Trophoblast cell (in vitro differentiated cells and primary cell): ENCODE data around the gene KRT10.

ENCODE experiments used
- DNase-seq, 2 donors: peaks; one replicate each; pipeline ENCODE4 v3.0.0-alpha.2; 2016
- H2AFZ ChIP-seq: 2 replicates; pipeline ENCODE4 v1.6.1; 2013; ENCODE audit warnings: low read length, moderate library complexity, mild to moderate bottlenecking; ENCODE audit not compliant: insufficient read depth, poor library complexity
- H2AK5ac ChIP-seq: 2 replicates; pipeline ENCODE4 v1.6.1; 2013; ENCODE audit warnings: mild to moderate bottlenecking, low read length
- H2BK120ac ChIP-seq: 2 replicates; pipeline ENCODE4 v1.6.1; 2013; ENCODE audit warnings: low read length, mild to moderate bottlenecking, moderate library complexity; ENCODE audit not compliant: insufficient read depth, poor library complexity
- H2BK12ac ChIP-seq: 2 replicates; pipeline ENCODE4 v1.6.1; 2013; ENCODE audit warnings: mild to moderate bottlenecking, low read length, moderate library complexity
- H2BK5ac ChIP-seq: 2 replicates; pipeline ENCODE4 v1.6.1; 2013; ENCODE audit warnings: low read length, low read depth, moderate library complexity, mild to moderate bottlenecking; ENCODE audit not compliant: poor library complexity
- H3K14ac ChIP-seq: 2 replicates; pipeline ENCODE4 v1.6.1; 2013; ENCODE audit warnings: mild to moderate bottlenecking, low read length
- H3K18ac ChIP-seq: 2 replicates; pipeline ENCODE4 v1.6.1; 2013; ENCODE audit warnings: mild to moderate bottlenecking, low read length
- H3K23ac ChIP-seq: 2 replicates; pipeline ENCODE4 v1.6.1; 2013; ENCODE audit warnings: low read length
- H3K27ac ChIP-seq: 2 replicates; pipeline ENCODE4 v1.5.1; 2013; ENCODE audit warnings: low read depth, mild to moderate bottlenecking, inconsistent platforms, low read length, moderate library complexity
- H3K27me3 ChIP-seq: 2 replicates; pipeline ENCODE4 v1.6.1; 2013; ENCODE audit warnings: inconsistent platforms, mild to moderate bottlenecking, low read length, moderate library complexity; ENCODE audit not compliant: insufficient read depth
- H3K36me3 ChIP-seq, 2 experiments: 1 replicate in 1 of 2; 2 replicates in 1 of 2; pipeline ENCODE4 v1.6.1; 2013; ENCODE audit warnings: low read length in 2 of 2, mild to moderate bottlenecking in 2 of 2, moderate library complexity in 1 of 2; ENCODE audit not compliant: insufficient read depth in 2 of 2, control insufficient read depth in 1 of 2
- H3K4ac ChIP-seq: 2 replicates; pipeline ENCODE4 v1.6.1; 2013; ENCODE audit warnings: low read depth, mild to moderate bottlenecking, low read length, moderate library complexity
- H3K4me1 ChIP-seq, 2 experiments: 1 replicate in 1 of 2; 2 replicates in 1 of 2; pipeline ENCODE4 v1.6.1; 2013; ENCODE audit warnings: low read length in 2 of 2, mild to moderate bottlenecking in 2 of 2, moderate library complexity in 1 of 2; ENCODE audit not compliant: insufficient read depth in 2 of 2, control insufficient read depth in 1 of 2
- H3K4me2 ChIP-seq: 2 replicates; pipeline ENCODE4 v1.6.1; 2013; ENCODE audit warnings: inconsistent platforms, mild to moderate bottlenecking, low read length, moderate library complexity
- H3K4me3 ChIP-seq: 2 replicates; pipeline ENCODE4 v1.5.1; 2013; ENCODE audit warnings: mild to moderate bottlenecking, low read depth, low read length, inconsistent platforms
- H3K79me1 ChIP-seq: one replicate; pipeline ENCODE4 v1.6.1; 2013; ENCODE audit warnings: low read length
- H3K79me2 ChIP-seq: 2 replicates; pipeline ENCODE4 v1.6.1; 2013; ENCODE audit warnings: low read length, mild to moderate bottlenecking; ENCODE audit not compliant: control insufficient read depth, insufficient read depth, poor library complexity
- H3K9ac ChIP-seq: 2 replicates; pipeline ENCODE4 v1.6.1; 2013; ENCODE audit warnings: mild to moderate bottlenecking, low read length
- H3K9me3 ChIP-seq: 2 replicates; pipeline ENCODE4 v1.6.1; 2013; ENCODE audit warnings: low read depth, mild to moderate bottlenecking, control low read depth, inconsistent platforms, low read length; ENCODE audit not compliant: insufficient read depth
- H4K12ac ChIP-seq: 2 replicates; pipeline ENCODE4 v1.6.1; 2013; ENCODE audit warnings: low read depth, mild to moderate bottlenecking, low read length, moderate library complexity
- H4K8ac ChIP-seq: 2 replicates; pipeline ENCODE4 v1.6.1; 2013; ENCODE audit warnings: low read depth, mild to moderate bottlenecking, low read length, moderate library complexity
- H4K91ac ChIP-seq: one replicate; pipeline ENCODE4 v1.6.1; 2013; ENCODE audit warnings: low read depth, mild to moderate bottlenecking, low read length, moderate library complexity
- WGBS: extraction: QIAGEN DNeasy Blood & Tissue Kit; methylation state at CpG from one replicate; pipeline ENCODE4 v1.1.7; 2013; ENCODE audit warnings: missing lambda C conversion rate; ENCODE audit not compliant: insufficient read length, insufficient coverage; ENCODE audit errors: extremely low coverage; 5-methylcytosine and 5-hydroxymethylcytosine counted together

Gene KRT10

DNA sequence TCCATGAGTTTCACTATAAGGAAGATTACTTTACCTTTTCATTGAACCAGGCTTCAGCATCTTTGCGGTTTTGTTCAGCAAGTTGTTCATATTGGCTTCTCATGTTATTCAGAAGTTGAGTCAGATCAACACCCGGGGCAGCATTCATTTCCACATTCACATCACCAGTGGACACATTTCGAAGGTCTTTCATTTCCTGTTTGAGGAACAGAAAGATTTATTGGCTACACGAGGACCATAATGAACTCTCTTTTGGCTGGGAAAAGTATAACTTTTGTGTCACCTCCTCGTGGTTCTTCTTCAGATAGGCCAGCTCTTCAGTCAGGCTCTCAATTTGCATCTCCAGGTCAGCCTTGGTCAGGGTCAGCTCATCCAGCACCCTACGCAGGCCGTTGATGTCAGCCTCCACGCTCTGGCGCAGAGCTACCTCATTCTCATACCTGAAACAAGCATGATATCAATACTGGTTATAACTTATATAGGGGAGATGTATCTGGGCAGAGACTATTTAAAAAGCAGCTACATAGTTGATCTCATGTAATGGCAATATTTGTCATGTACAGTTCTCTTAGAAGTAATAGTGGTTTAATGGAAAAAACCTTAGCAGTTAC, 2.1 kb downstream of the KRT10 start:
- peaks cover 2% of the 10 kb centered on the region for H3K79me2 ChIP-seq
- H3K36me3 ChIP-seq, result peaks cover 0 to 9% of the 10 kb centered on the region in 2 experiments
- DNase-seq, result no peak
- H3K27ac ChIP-seq, result no peak overlapping the region
- no peak overlapping the region for H4K8ac ChIP-seq
- H3K9ac ChIP-seq, result no peak overlapping the region
- no peak overlapping the region for H2AFZ ChIP-seq
- no peak overlapping the region for H4K91ac ChIP-seq
- no peaks in the 10 kb centered on the region for H3K4me1 ChIP-seq
- no peak overlapping the region for H3K4me2 ChIP-seq
- H2BK5ac ChIP-seq, result no peak overlapping the region
- no peak overlapping the region for H2AK5ac ChIP-seq
- H3K27me3 ChIP-seq, result no peaks in the 10 kb centered on the region
- H2BK12ac ChIP-seq, result no peak overlapping the region
- no peak overlapping the region for H3K18ac ChIP-seq
- H3K4ac ChIP-seq, result no peak overlapping the region
- no peak overlapping the region for H3K23ac ChIP-seq
- WGBS, result no CpG with 5 or more reads among the region's 9 CpGs
- H3K9me3 ChIP-seq, result peaks cover 1% of the 10 kb centered on the region
- no peak overlapping the region for H3K4me3 ChIP-seq
- H2BK120ac ChIP-seq, result no peak overlapping the region
- peaks cover 3% of the 10 kb centered on the region for H3K79me1 ChIP-seq
- no peak overlapping the region for H3K14ac ChIP-seq
- H4K12ac ChIP-seq, result no peak overlapping the region

DNA sequence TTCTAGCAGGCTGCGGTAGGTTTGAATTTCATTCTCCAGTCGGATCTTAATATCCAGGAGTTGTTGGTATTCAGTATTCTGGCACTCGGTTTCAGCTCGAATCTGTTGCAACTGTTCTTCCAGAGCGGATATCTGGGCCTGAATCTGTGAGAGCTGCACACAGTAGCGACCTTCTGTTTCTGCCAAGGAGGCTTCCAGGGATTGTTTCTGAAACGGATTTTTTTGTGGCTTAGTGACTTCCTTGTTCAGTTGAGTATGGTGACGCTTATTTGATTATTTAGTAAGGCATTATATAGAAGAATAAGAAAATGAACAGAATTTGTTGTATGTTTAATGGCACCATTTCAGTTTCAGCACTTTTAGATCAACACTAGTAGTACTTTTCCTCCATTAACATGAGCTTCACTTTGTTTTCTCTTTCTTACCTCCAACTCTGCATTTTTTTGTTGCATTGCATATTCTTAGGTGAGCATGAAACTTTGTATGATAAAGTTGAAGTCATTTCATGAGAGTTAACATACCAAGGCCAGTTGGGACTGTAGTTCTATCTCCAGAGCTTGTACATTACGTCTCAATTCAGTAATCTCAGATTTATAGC, 2.8 kb downstream of the KRT10 start:
- Histone ChIP-seq H2AK5ac (no peak overlapping the region), H3K14ac (no peak overlapping the region), H3K23ac (no peak overlapping the region), H3K4me1 (no peaks in the 10 kb centered on the region), H4K12ac (peak overlapping the region; percentile 75), H4K91ac (no peak overlapping the region), H3K4ac (no peak overlapping the region), H2BK12ac (no peak overlapping the region), H2BK5ac (no peak overlapping the region), H3K27ac (no peak overlapping the region), H3K4me3 (no peak overlapping the region), H3K27me3 (no peaks in the 10 kb centered on the region), H4K8ac (peak overlapping the region; percentile 90), H3K4me2 (peak overlapping the region; percentile 58), H2AFZ (no peak overlapping the region), H3K9ac (no peak overlapping the region), H2BK120ac (no peak overlapping the region), H3K79me1 (peaks cover 3% of the 10 kb centered on the region), H3K36me3 (peaks cover 0 to 9% of the 10 kb centered on the region in 2 experiments), H3K18ac (no peak overlapping the region), H3K79me2 (peaks cover 2% of the 10 kb centered on the region), H3K9me3 (peaks cover 1% of the 10 kb centered on the region)
- WGBS, result no CpG with 5 or more reads among the region's 9 CpGs
- DNase-seq, result peak in 1 of 2 donors; percentile 49

DNA sequence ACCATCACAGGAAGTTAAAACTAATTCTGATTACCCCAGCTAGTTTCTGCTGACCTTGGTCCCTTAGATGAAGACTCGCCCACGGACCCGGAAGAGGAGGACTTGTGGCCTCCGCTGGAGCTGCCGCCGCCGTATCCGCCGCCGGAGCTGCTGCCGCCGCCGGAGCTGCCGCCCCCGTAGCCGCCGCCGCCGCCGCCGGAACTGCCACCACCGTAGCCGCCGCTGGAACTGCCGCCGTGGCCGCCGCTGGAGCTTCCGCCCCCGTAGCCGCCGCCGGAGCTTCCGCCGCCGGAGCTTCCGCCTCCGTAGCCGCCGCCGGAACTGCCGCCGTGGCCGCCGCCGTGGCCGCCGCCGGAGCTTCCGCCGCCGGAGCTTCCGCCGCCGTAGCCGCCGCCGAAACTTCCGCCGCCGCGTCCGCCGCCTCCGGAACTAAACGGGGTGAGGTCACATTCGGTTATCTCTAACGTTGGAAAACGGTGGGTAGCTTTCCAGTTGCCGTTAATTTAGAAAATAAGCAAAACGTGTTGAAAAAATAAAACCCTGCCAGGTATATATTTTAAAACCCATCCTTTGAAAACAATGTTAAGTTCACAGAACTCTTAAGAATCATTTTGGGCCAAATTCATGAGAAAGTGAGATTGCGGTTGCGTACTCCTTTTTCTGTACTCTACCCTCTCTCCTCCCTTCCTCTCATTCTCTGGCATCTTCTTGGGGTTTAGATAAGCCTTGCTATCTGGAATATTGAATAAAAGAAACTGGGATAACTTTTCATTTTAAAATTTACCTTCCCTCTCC, 3.5 kb downstream of the KRT10 start:
- Histone ChIP-seq H3K18ac (peak overlapping the region; percentile 100), H3K4me2 (peak overlapping the region; percentile 63), H3K79me1 (peaks cover 3% of the 10 kb centered on the region), H2BK5ac (peak overlapping the region; percentile 89), H3K79me2 (peaks cover 2% of the 10 kb centered on the region), H3K36me3 (peaks cover 0 to 9% of the 10 kb centered on the region in 2 experiments), H4K12ac (peak overlapping the region; percentile 100), H3K14ac (peak overlapping the region; percentile 100), H3K9ac (no peak overlapping the region), H4K8ac (peak overlapping the region; percentile 100), H3K4me3 (peak overlapping the region; percentile 80), H4K91ac (peak overlapping the region; percentile 99), H3K4me1 (no peaks in the 10 kb centered on the region), H2BK12ac (no peak overlapping the region), H3K27ac (peak overlapping the region; percentile 96), H3K23ac (no peak overlapping the region), H2BK120ac (peak overlapping the region; percentile 98), H3K9me3 (peaks cover 1% of the 10 kb centered on the region), H2AFZ (peak overlapping the region; percentile 100), H3K4ac (peak overlapping the region; percentile 96), H3K27me3 (no peaks in the 10 kb centered on the region), H2AK5ac (no peak overlapping the region)
- peak; percentile 61 to 83 for DNase-seq
- WGBS, result no CpG with 5 or more reads among the region's 73 CpGs

DNA sequence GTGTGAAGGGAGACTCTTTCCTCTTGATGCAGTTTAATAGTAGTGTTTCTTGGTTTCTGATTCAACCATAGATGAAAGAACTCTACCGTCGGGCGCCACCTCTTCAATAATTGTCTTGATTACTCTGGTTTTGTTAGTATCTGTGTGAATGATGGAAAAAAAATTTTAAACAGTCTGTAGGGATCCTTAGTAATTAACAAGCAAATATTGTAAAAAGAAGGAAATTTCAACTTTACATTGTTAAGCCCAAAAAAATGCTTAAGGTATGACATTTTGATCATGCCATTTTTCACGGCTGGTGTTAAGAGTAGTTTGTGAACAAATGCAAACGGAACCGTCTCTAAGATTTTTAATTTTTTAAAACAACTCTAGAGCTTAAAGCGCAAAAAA, 4.1 kb downstream of the KRT10 start:
- H2AFZ ChIP-seq, result peak overlapping the region; percentile 100
- no peak overlapping the region for H3K9ac ChIP-seq
- H3K23ac ChIP-seq, result no peak overlapping the region
- H4K91ac ChIP-seq, result peak overlapping the region; percentile 99
- H4K8ac ChIP-seq, result peak overlapping the region; percentile 100
- no peak overlapping the region for H2AK5ac ChIP-seq
- peak overlapping the region; percentile 63 for H3K4me2 ChIP-seq
- H2BK120ac ChIP-seq, result peak overlapping the region; percentile 98
- no peak overlapping the region for H4K12ac ChIP-seq
- H2BK5ac ChIP-seq, result no peak overlapping the region
- H3K79me1 ChIP-seq, result peaks cover 3% of the 10 kb centered on the region
- H3K18ac ChIP-seq, result no peak overlapping the region
- peaks cover 2% of the 10 kb centered on the region for H3K79me2 ChIP-seq
- H3K27me3 ChIP-seq, result no peaks in the 10 kb centered on the region
- no peak overlapping the region for H2BK12ac ChIP-seq
- WGBS, result no CpG with 5 or more reads among the region's 7 CpGs
- no peaks in the 10 kb centered on the region for H3K4me1 ChIP-seq
- no peak for DNase-seq
- peaks cover 1% of the 10 kb centered on the region for H3K9me3 ChIP-seq
- peak overlapping the region; percentile 80 for H3K4me3 ChIP-seq
- H3K36me3 ChIP-seq, result peaks cover 0 to 9% of the 10 kb centered on the region in 2 experiments
- no peak overlapping the region for H3K14ac ChIP-seq
- H3K27ac ChIP-seq, result peak overlapping the region; percentile 96
- H3K4ac ChIP-seq, result no peak overlapping the region
